KMS-11 (cell line): ENCODE data around the gene SCLT1.

Experiments used
- H2AFZ ChIP-seq: fragments of 200-600 bp; sonication (generic); 2 replicates; pipeline ENCODE4 v1.6.1; 2016; ENCODE audit warnings: antibody characterized with exemption, mixed run types, low read depth
- H3K27ac ChIP-seq: fragments of 200-600 bp; sonication (generic); 2 replicates; pipeline ENCODE4 v1.6.1; 2016; ENCODE audit warnings: mild to moderate bottlenecking, mixed run types
- H3K27me3 ChIP-seq: fragments of 200-600 bp; sonication (generic); 2 replicates; pipeline ENCODE4 v1.6.1; 2017; ENCODE audit warnings: mild to moderate bottlenecking, low read depth, mixed run types, moderate library complexity; ENCODE audit not compliant: insufficient read depth
- H3K36me3 ChIP-seq: fragments of 200-600 bp; sonication (generic); 2 replicates; pipeline ENCODE4 v1.6.1; 2017; ENCODE audit warnings: mild to moderate bottlenecking, mixed run types; ENCODE audit not compliant: insufficient read depth
- H3K4me1 ChIP-seq: fragments of 200-600 bp; sonication (generic); 2 replicates; pipeline ENCODE4 v1.6.1; 2016; ENCODE audit warnings: mild to moderate bottlenecking, low read depth, mixed run types; ENCODE audit not compliant: poor library complexity, severe bottlenecking
- H3K4me2 ChIP-seq: fragments of 200-600 bp; sonication (generic); 2 replicates; pipeline ENCODE4 v1.7.0; 2016; ENCODE audit warnings: mild to moderate bottlenecking, mixed run types
- H3K4me3 ChIP-seq: fragments of 200-600 bp; sonication (generic); IDR thresholded peaks from 2 replicates; pipeline ENCODE4 v1.6.1; 2017; ENCODE audit warnings: low read depth, low read length, mixed read lengths; ENCODE audit not compliant: insufficient read depth
- H3K79me2 ChIP-seq: fragments of 200-600 bp; sonication (generic); 2 replicates; pipeline ENCODE4 v1.6.1; 2016; ENCODE audit warnings: low read depth, mixed run types; ENCODE audit not compliant: insufficient read depth
- H3K9ac ChIP-seq: fragments of 200-600 bp; sonication (generic); 2 replicates; pipeline ENCODE4 v1.6.1; 2016; ENCODE audit warnings: mild to moderate bottlenecking, mixed run types
- H4K20me1 ChIP-seq: fragments of 200-600 bp; sonication (generic); 2 replicates; pipeline ENCODE4 v1.6.1; 2016; ENCODE audit warnings: mild to moderate bottlenecking, mixed run types; ENCODE audit not compliant: insufficient read depth
- CTCF ChIP-seq: fragments of 200-600 bp; sonication (generic); conservative IDR thresholded peaks from 2 replicates; pipeline ENCODE4 v1.6.1; 2017; ENCODE audit warnings: low read depth, mild to moderate bottlenecking, antibody characterized with exemption, low read length, moderate library complexity, mixed read lengths

SCLT1 gene

GRCh38 chr4:129087516-129087915 is 5.8 kb downstream of the SCLT1 start:
- H2AFZ ChIP-seq = no peak overlapping the region
- H3K4me2 ChIP-seq = no peak overlapping the region
- no peak for TF ChIP-seq CTCF
- no peak overlapping the region for H3K9ac ChIP-seq
- no peak overlapping the region for H3K27ac ChIP-seq
- H3K4me1 ChIP-seq = peaks cover 31% of the 10 kb centered on the region
- peaks cover 97% of the 10 kb centered on the region for H3K79me2 ChIP-seq
- H3K36me3 ChIP-seq = peaks cover 5% of the 10 kb centered on the region; the same call in 1 of the 2 replicates
- no peak overlapping the region for H3K4me3 ChIP-seq
- H3K27me3 ChIP-seq = no peaks in the 10 kb centered on the region
- no peaks in the 10 kb centered on the region; the same call in 1 of the 2 replicates for H4K20me1 ChIP-seq

- no peak overlapping the region for H3K4me2 ChIP-seq
- peaks cover 82% of the 10 kb centered on the region for H3K79me2 ChIP-seq
- no peak overlapping the region for H3K9ac ChIP-seq
- peaks cover 17% of the 10 kb centered on the region for H3K4me1 ChIP-seq
- TF ChIP-seq CTCF = no peak
- H3K36me3 ChIP-seq = peaks cover 5% of the 10 kb centered on the region
- H4K20me1 ChIP-seq = no peaks in the 10 kb centered on the region; the same call in 1 of the 2 replicates
- H2AFZ ChIP-seq = no peak overlapping the region
- H3K27me3 ChIP-seq = no peaks in the 10 kb centered on the region
- no peak overlapping the region for H3K4me3 ChIP-seq
- H3K27ac ChIP-seq = no peak overlapping the region
Measured at GRCh38 chr4:129085472-129085871, 7.9 kb downstream of the SCLT1 start.

- no peak overlapping the region for H2AFZ ChIP-seq
- H3K4me2 ChIP-seq = no peak overlapping the region
- no peak overlapping the region for H3K27ac ChIP-seq
- H3K4me1 ChIP-seq = peaks cover 7% of the 10 kb centered on the region
- no peak overlapping the region for H3K4me3 ChIP-seq
- peaks cover 12% of the 10 kb centered on the region for H3K36me3 ChIP-seq
- TF ChIP-seq CTCF = no peak
- no peaks in the 10 kb centered on the region; the same call in 1 of the 2 replicates for H4K20me1 ChIP-seq
- no peaks in the 10 kb centered on the region for H3K27me3 ChIP-seq
- no peak overlapping the region for H3K9ac ChIP-seq
- H3K79me2 ChIP-seq = peaks cover 50% of the 10 kb centered on the region
Measured at GRCh38 chr4:129082302-129082701, 11.0 kb downstream of the SCLT1 start.

- H3K4me2 ChIP-seq = no peak overlapping the region
- H4K20me1 ChIP-seq = no peaks in the 10 kb centered on the region
- peaks cover 28% of the 10 kb centered on the region for H3K79me2 ChIP-seq
- H3K27ac ChIP-seq = no peak overlapping the region
- H3K4me3 ChIP-seq = no peak overlapping the region
- no peak overlapping the region for H3K9ac ChIP-seq
- H3K27me3 ChIP-seq = no peaks in the 10 kb centered on the region
- H3K36me3 ChIP-seq = peaks cover 12% of the 10 kb centered on the region
- H3K4me1 ChIP-seq = peaks cover 7% of the 10 kb centered on the region
- H2AFZ ChIP-seq = no peak overlapping the region
- no peak for TF ChIP-seq CTCF
Measured at GRCh38 chr4:129080129-129080528, 13.2 kb downstream of the SCLT1 start.
